ENCODE results near the gene USP3.
A peak's percentile ranks its signal among the peaks of the same experiment; 100 is the strongest.
"Not testable (repeated sequence)": the region's sequence is repeated elsewhere in the genome, so short reads cannot be mapped to it uniquely, and the experiment has no call there.

USP3 gene

DNA sequence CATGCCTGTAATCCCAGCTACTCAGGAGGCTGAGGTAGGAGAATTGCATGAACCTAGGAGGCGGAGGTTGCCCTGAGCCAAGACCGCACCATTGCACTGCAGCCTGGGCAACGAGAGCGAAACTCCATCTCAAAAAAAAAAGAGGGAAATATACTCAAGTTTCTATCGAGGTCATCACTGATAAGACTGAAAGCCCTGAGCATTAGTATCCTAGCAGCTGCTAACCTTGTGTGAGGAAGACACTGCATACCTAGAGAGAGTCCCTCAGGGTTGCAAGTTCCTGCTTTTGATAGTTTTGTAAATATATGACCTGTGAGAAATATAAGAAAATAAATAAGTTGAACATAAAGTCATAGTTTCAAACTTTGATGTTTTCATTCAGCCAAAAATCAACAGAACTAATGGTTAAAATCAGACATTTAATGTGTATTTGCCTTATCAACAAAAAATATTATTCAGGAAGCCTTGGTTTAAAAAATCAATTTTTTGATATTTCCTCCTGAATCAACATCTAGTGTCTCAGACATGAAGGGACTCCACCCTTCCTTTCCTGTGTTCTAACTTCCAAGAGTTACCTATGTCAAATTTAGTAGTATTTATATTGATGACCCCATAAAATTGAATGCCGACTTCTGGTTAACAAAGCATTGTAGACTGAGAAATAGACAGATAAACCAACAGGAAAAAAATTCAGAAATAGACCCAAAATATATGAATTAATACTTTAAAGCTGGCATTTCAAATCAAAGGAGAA lies 19.8 kb upstream of the USP3 start:
- TF ChIP-seq TCF4 (CRISPR knock-in tag; IDR thresholded peaks at IDR 0.05; ENCODE audit: borderline replicate concordance), result no peak
- no peak for TF ChIP-seq ESRRG (CRISPR knock-in tag; IDR thresholded peaks at IDR 0.05)
- TF ChIP-seq, protein P1, sequence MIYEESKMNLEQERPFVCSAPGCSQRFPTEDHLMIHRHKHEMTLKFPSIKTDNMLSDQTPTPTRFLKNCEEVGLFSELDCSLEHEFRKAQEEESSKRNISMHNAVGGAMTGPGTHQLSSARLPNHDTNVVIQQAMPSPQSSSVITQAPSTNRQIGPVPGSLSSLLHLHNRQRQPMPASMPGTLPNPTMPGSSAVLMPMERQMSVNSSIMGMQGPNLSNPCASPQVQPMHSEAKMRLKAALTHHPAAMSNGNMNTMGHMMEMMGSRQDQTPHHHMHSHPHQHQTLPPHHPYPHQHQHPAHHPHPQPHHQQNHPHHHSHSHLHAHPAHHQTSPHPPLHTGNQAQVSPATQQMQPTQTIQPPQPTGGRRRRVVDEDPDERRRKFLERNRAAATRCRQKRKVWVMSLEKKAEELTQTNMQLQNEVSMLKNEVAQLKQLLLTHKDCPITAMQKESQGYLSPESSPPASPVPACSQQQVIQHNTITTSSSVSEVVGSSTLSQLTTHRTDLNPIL (CRISPR knock-in tag; IDR thresholded peaks at IDR 0.05; ENCODE audit: low read depth), result no peak
- TF ChIP-seq BACH2 (CRISPR knock-in tag; IDR thresholded peaks at IDR 0.05; ENCODE audit: borderline replicate concordance), result no peak
- no peak for TF ChIP-seq SNAI2 (CRISPR knock-in tag; IDR thresholded peaks at IDR 0.05)
- TF ChIP-seq, protein P2, sequence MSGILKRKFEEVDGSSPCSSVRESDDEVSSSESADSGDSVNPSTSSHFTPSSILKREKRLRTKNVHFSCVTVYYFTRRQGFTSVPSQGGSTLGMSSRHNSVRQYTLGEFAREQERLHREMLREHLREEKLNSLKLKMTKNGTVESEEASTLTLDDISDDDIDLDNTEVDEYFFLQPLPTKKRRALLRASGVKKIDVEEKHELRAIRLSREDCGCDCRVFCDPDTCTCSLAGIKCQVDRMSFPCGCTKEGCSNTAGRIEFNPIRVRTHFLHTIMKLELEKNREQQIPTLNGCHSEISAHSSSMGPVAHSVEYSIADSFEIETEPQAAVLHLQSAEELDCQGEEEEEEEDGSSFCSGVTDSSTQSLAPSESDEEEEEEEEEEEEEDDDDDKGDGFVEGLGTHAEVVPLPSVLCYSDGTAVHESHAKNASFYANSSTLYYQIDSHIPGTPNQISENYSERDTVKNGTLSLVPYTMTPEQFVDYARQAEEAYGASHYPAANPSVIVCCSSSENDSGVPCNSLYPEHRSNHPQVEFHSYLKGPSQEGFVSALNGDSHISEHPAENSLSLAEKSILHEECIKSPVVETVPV (CRISPR knock-in tag; IDR thresholded peaks at IDR 0.05), result no peak
- no peak for TF ChIP-seq ZFP30 (CRISPR knock-in tag; IDR thresholded peaks at IDR 0.05)
- no peak for TF ChIP-seq PPARA (CRISPR knock-in tag; IDR thresholded peaks at IDR 0.05; ENCODE audit: borderline replicate concordance)
- TF ChIP-seq ZNF565 (CRISPR knock-in tag; conservative IDR thresholded peaks at IDR 0.05; ENCODE audit: low read depth), result no peak
- TF ChIP-seq OSR1 (CRISPR knock-in tag; IDR thresholded peaks at IDR 0.05), result no peak
- TF ChIP-seq ZNF8 (CRISPR knock-in tag; IDR thresholded peaks at IDR 0.05), result no peak
- no peak for TF ChIP-seq ZFP3 (CRISPR knock-in tag; IDR thresholded peaks at IDR 0.05)
- TF ChIP-seq TOX (CRISPR knock-in tag; IDR thresholded peaks at IDR 0.05; ENCODE audit: borderline replicate concordance), result no peak
- TF ChIP-seq, protein P3, sequence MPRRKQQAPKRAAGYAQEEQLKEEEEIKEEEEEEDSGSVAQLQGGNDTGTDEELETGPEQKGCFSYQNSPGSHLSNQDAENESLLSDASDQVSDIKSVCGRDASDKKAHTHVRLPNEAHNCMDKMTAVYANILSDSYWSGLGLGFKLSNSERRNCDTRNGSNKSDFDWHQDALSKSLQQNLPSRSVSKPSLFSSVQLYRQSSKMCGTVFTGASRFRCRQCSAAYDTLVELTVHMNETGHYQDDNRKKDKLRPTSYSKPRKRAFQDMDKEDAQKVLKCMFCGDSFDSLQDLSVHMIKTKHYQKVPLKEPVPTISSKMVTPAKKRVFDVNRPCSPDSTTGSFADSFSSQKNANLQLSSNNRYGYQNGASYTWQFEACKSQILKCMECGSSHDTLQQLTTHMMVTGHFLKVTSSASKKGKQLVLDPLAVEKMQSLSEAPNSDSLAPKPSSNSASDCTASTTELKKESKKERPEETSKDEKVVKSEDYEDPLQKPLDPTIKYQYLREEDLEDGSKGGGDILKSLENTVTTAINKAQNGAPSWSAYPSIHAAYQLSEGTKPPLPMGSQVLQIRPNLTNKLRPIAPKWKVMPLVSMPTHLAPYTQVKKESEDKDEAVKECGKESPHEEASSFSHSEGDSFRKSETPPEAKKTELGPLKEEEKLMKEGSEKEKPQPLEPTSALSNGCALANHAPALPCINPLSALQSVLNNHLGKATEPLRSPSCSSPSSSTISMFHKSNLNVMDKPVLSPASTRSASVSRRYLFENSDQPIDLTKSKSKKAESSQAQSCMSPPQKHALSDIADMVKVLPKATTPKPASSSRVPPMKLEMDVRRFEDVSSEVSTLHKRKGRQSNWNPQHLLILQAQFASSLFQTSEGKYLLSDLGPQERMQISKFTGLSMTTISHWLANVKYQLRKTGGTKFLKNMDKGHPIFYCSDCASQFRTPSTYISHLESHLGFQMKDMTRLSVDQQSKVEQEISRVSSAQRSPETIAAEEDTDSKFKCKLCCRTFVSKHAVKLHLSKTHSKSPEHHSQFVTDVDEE (CRISPR knock-in tag; IDR thresholded peaks at IDR 0.05), result no peak
- TF ChIP-seq, protein P4, sequence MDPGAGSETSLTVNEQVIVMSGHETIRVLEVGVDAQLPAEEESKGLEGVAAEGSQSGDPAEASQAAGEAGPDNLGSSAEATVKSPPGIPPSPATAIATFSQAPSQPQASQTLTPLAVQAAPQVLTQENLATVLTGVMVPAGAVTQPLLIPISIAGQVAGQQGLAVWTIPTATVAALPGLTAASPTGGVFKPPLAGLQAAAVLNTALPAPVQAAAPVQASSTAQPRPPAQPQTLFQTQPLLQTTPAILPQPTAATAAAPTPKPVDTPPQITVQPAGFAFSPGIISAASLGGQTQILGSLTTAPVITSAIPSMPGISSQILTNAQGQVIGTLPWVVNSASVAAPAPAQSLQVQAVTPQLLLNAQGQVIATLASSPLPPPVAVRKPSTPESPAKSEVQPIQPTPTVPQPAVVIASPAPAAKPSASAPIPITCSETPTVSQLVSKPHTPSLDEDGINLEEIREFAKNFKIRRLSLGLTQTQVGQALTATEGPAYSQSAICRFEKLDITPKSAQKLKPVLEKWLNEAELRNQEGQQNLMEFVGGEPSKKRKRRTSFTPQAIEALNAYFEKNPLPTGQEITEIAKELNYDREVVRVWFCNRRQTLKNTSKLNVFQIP (CRISPR knock-in tag; IDR thresholded peaks at IDR 0.05; ENCODE audit: borderline replicate concordance, low read depth), result no peak
- no peak for TF ChIP-seq CSDC2 (CRISPR knock-in tag; IDR thresholded peaks at IDR 0.05)
- no peak for TF ChIP-seq RARB (CRISPR knock-in tag; IDR thresholded peaks at IDR 0.05)
- no peak for ATAC-seq

DNA sequence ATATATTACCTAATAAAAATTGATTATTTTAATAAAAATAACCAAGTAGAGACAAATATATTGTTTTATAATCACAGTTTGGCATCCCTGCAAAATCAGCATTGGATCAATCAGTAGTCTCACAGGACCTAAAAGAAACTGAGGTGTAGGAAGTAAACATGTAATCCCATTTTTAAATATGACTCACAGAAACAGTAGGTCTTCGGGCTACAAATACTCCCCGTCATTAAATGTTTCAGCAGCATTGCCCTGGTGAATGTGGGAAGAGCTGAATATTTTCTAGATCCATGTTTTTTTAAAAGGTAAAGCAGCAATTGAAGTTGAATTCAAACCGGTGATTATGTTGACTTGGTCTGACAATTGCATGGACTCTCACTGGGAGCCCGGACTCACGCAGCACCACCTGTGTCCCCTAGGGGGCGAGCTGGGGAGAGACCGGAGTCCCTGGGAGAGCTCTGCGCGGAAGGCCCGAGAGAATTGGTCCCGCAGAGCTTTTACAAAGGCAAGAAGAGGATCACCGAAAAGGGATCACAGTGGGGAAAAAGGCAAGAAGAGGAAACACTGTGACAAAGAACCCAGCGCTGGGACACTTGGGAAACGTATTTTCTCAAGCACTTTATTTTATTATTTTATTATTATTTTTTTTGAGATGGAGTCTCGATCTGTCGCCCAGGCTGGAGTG lies 17.2 kb upstream of the USP3 start:
- TF ChIP-seq TOX (CRISPR knock-in tag; IDR thresholded peaks at IDR 0.05; ENCODE audit: borderline replicate concordance) (no peak), ESRRG (CRISPR knock-in tag; IDR thresholded peaks at IDR 0.05) (no peak), CSDC2 (CRISPR knock-in tag; IDR thresholded peaks at IDR 0.05) (no peak), ZFP3 (CRISPR knock-in tag; IDR thresholded peaks at IDR 0.05) (no peak), OSR1 (CRISPR knock-in tag; IDR thresholded peaks at IDR 0.05) (no peak), SNAI2 (CRISPR knock-in tag; IDR thresholded peaks at IDR 0.05) (no peak), ZFP30 (CRISPR knock-in tag; IDR thresholded peaks at IDR 0.05) (no peak), ZNF8 (CRISPR knock-in tag; IDR thresholded peaks at IDR 0.05) (no peak), ZNF70 (CRISPR knock-in tag; IDR thresholded peaks at IDR 0.05) (no peak), TCF4 (CRISPR knock-in tag; IDR thresholded peaks at IDR 0.05; ENCODE audit: borderline replicate concordance) (no peak), ARNTL (CRISPR knock-in tag; IDR thresholded peaks at IDR 0.05; ENCODE audit: borderline replicate concordance, low read depth) (no peak), GLIS3 (CRISPR knock-in tag; IDR thresholded peaks at IDR 0.05) (no peak)
- TF ChIP-seq, protein P4 (CRISPR knock-in tag; IDR thresholded peaks at IDR 0.05; ENCODE audit: borderline replicate concordance, low read depth), result no peak
- TF ChIP-seq, protein P5, sequence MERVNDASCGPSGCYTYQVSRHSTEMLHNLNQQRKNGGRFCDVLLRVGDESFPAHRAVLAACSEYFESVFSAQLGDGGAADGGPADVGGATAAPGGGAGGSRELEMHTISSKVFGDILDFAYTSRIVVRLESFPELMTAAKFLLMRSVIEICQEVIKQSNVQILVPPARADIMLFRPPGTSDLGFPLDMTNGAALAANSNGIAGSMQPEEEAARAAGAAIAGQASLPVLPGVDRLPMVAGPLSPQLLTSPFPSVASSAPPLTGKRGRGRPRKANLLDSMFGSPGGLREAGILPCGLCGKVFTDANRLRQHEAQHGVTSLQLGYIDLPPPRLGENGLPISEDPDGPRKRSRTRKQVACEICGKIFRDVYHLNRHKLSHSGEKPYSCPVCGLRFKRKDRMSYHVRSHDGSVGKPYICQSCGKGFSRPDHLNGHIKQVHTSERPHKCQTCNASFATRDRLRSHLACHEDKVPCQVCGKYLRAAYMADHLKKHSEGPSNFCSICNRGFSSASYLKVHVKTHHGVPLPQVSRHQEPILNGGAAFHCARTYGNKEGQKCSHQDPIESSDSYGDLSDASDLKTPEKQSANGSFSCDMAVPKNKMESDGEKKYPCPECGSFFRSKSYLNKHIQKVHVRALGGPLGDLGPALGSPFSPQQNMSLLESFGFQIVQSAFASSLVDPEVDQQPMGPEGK (CRISPR knock-in tag; IDR thresholded peaks at IDR 0.05; ENCODE audit: borderline replicate concordance), result no peak
- TF ChIP-seq, protein P1 (CRISPR knock-in tag; IDR thresholded peaks at IDR 0.05; ENCODE audit: low read depth), result no peak
- TF ChIP-seq, protein P2 (CRISPR knock-in tag; IDR thresholded peaks at IDR 0.05), result no peak
- peak; percentile 98 for ATAC-seq

DNA sequence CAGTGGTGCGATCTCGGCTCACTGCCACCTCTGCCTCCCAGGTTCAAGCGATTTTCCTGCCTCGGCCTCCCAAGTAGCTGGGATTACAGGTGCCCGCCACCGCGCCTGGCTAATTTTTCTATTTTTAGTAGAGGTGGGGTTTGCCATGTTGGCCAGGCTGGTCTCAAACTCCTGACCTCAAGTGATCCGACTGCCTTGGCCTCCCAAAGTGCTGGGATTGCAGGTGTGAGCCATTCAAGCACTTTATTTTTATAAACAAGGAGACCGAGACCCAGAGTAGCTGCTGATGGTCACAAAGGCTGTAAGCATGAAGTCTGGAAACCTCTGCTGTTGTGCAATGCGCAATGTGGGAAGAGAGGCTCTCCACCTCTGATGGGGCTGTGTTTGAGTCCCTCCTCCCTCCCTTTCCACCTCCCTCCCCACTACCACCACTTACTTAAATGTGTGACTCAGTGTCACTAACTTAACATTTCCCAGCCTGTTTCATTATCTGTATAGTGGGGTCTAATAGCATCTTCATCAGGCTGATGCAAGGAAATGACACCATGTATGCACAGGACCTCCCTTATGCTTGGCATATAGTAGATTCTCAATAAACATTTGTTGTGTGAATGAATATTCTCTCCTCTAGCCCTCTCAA lies 16.5 kb upstream of the USP3 start:
- ATAC-seq, result not testable (repeated sequence)

All from SK-N-SH treated with all-trans-retinoic acid at 6 μM for 48 hours (cell line).